Ovary (tissue), 9 donors: ENCODE measurements around the gene HDDC2. TPM values are rescaled to one million over a fixed set of nuclear protein-coding genes. Genes with fewer than 3 reads are reported as not detected.

ENCODE experiments used
- DNase-seq, 5 donors: peaks; one replicate each; pipeline ENCODE4 v3.0.0-alpha.2; 2019 to 2020
- H3K27ac ChIP-seq, 2 donors: fragments of 200-600 bp; one replicate each; pipeline versions ENCODE4 v1.5.1 to v1.8.0; 2019 to 2022
- H3K27me3 ChIP-seq: fragments of 200-600 bp; one replicate; pipeline ENCODE4 v1.8.0; 2022
- H3K36me3 ChIP-seq: fragments of 200-600 bp; sonication (generic); one replicate; pipeline ENCODE4 v1.5.1; 2019
- H3K4me1 ChIP-seq: one replicate; pipeline ENCODE4 v1.8.1; 2013; ENCODE audit warnings: mild to moderate bottlenecking, moderate library complexity; ENCODE audit not compliant: insufficient read depth
- H3K4me3 ChIP-seq: fragments of 200-600 bp; sonication (generic); one replicate; pipeline ENCODE4 v1.5.1; 2017
- H3K9me3 ChIP-seq, 2 donors: fragments of 200-600 bp in 1 of 2; sonication (generic) in 1 of 2; one replicate each; pipeline versions ENCODE4 v1.5.1 to v1.8.1; 2013 to 2019; ENCODE audit warnings: mild to moderate bottlenecking in 1 of 2, moderate library complexity in 1 of 2
- CTCF ChIP-seq, 3 donors: fragments of 450-650 bp in 2 of 3; fragments of 200-600 bp in 1 of 3; IDR thresholded peaks; one replicate each; pipeline versions ENCODE4 v1.5.1 to v1.8.0; 2016 to 2022; ENCODE audit warnings: antibody characterized with exemption in 3 of 3, mild to moderate bottlenecking in 1 of 3
- EP300 ChIP-seq: sonication (generic); formaldehyde crosslinking; IDR thresholded peaks from one replicate; pipeline ENCODE4 v1.6.1; 2017; ENCODE audit warnings: antibody characterized with exemption
- POLR2A ChIP-seq: fragments of 450-650 bp; IDR thresholded peaks from one replicate; pipeline ENCODE4 v1.6.1; 2017; ENCODE audit warnings: antibody characterized with exemption, mild to moderate bottlenecking, moderate library complexity
- WGBS, 3 donors: extraction: QIAGEN DNeasy Blood & Tissue Kit in 1 of 3; methylation state at CpG; one replicate each; pipeline versions ENCODE4 v1.1.5 to v1.1.7; 2013 to 2017; 5-methylcytosine and 5-hydroxymethylcytosine counted together
- intact Hi-C, 4 donors: fragments of 100-400 bp; cut with DNase I; formaldehyde crosslinking; loops; one replicate each; pipeline versions ENCODE4 v1.11.0 to v1.15.1; 2022 to 2023
- polyA plus RNA-seq, 2 donors: library from polyadenylated mRNA; stranded (reverse); fragments of 200-250 nt in 1 of 2; fragments of 350-450 nt in 1 of 2; fragmentation: Illumina TruSeq in 1 of 2; extraction: RNeasy Lipid Tissue Mini Kit (QIAGEN cat#74804) in 1 of 2; gene quantifications; one replicate each; pipeline ENCODE4 v1.2.3, GENCODE V29; 2013 to 2014
- total RNA-seq, 7 donors: library from RNA; depleted of rRNA in 2 of 7; stranded (reverse); fragments of >200 nt in 2 of 7; fragmentation: NEBNext Ultra II Directional in 3 of 7; extraction: Animal tissue kit (Norgen Biotek cat#: 25700) in 3 of 7; gene quantifications; one replicate each; pipeline versions ENCODE4 v1.1.0 to v1.2.4, GENCODE V29; 2016 to 2023
- donor health status: DM: no; HTN: no; CAD: no; lungs with moderate emphysema.
- donor health status: DM: no; HTN: no; CAD: no.
- donor health status: Bipolar disorder and iron deficiency.
- donor health status: DM: yes; HTN: yes; CAD: no.
- donor health status: DM: no; HTN: no; CAD: no.
- donor health status: DM: yes; HTN: yes; CAD: no.

The HDDC2 gene
- total and polyA plus RNA-seq, 9 donors: 31.4 to 80.6 (median 64.0) TPM

GRCh38 chr6:125268765-125269164 lies 33.0 kb downstream of the HDDC2 start:
- Histone ChIP-seq H3K9me3 (no peaks in the 10 kb centered on the region), H3K36me3 (no peaks in the 10 kb centered on the region), H3K27ac (no peak overlapping the region), H3K4me1 (no peaks in the 10 kb centered on the region), H3K27me3 (no peaks in the 10 kb centered on the region), H3K4me3 (no peak overlapping the region)
- no peak for DNase-seq
- 95 to 98% (median 96%) methylated on average over 4 of the region's 4 CpGs for WGBS, 3 donors
- intact Hi-C loops: no loop called here
- TF ChIP-seq EP300 (no peak), POLR2A (no peak), CTCF (IDR thresholded peaks at IDR 0.05) (no peak)

GRCh38 chr6:125267806-125268523 lies 33.8 kb downstream of the HDDC2 start:
- no peak for TF ChIP-seq CTCF (IDR thresholded peaks at IDR 0.05)
- no peak for TF ChIP-seq POLR2A
- no peak for TF ChIP-seq EP300
- Histone ChIP-seq H3K27ac (no peak overlapping the region), H3K36me3 (no peaks in the 10 kb centered on the region), H3K4me3 (no peak overlapping the region), H3K27me3 (no peaks in the 10 kb centered on the region), H3K4me1 (no peaks in the 10 kb centered on the region), H3K9me3 (no peaks in the 10 kb centered on the region)
- DNase-seq: no peak
- WGBS, 3 donors: 92 to 96% (median 96%) methylated on average over 12 of the region's 12 CpGs
- intact Hi-C loops: no loop called here

- DNase-seq: no peak
- no peaks in the 10 kb centered on the region for H3K9me3 ChIP-seq
- H3K4me3 ChIP-seq: no peak overlapping the region
- H3K27me3 ChIP-seq: no peaks in the 10 kb centered on the region
- peaks cover 5% of the 10 kb centered on the region for H3K4me1 ChIP-seq
- intact Hi-C loops: no loop called here
- H3K27ac ChIP-seq: no peak overlapping the region
- H3K36me3 ChIP-seq: no peaks in the 10 kb centered on the region
- WGBS, 3 donors: 72 to 84% (median 79%) methylated on average over 4 of the region's 4 CpGs
- no peak for TF ChIP-seq POLR2A
- no peak for TF ChIP-seq EP300
- no peak for TF ChIP-seq CTCF (IDR thresholded peaks at IDR 0.05)
Measured at GRCh38 chr6:125264476-125264875, 37.3 kb downstream of the HDDC2 start.

GRCh38 chr6:125262016-125263013 lies 39.5 kb downstream of the HDDC2 start:
- intact Hi-C loops: no loop called here
- Histone ChIP-seq H3K4me3 (no peak overlapping the region), H3K27me3 (no peaks in the 10 kb centered on the region), H3K36me3 (no peaks in the 10 kb centered on the region), H3K27ac (no peak overlapping the region), H3K4me1 (peaks cover 5% of the 10 kb centered on the region), H3K9me3 (no peaks in the 10 kb centered on the region)
- TF ChIP-seq CTCF (IDR thresholded peaks at IDR 0.05) (no peak), POLR2A (no peak), EP300 (no peak)
- WGBS, 3 donors: 21 to 29% (median 23%) methylated on average over 12 of the region's 12 CpGs
- no peak for DNase-seq
